Measurements from ENCODE around the gene LYRM2. TPM values are rescaled to one million over a fixed set of nuclear protein-coding genes. Genes with fewer than 3 reads are reported as not detected.

LYRM2 gene
- total RNA-seq, 4 donors from 2014 or later, result 12.5 to 17.3 (median 14.5) TPM

DNA sequence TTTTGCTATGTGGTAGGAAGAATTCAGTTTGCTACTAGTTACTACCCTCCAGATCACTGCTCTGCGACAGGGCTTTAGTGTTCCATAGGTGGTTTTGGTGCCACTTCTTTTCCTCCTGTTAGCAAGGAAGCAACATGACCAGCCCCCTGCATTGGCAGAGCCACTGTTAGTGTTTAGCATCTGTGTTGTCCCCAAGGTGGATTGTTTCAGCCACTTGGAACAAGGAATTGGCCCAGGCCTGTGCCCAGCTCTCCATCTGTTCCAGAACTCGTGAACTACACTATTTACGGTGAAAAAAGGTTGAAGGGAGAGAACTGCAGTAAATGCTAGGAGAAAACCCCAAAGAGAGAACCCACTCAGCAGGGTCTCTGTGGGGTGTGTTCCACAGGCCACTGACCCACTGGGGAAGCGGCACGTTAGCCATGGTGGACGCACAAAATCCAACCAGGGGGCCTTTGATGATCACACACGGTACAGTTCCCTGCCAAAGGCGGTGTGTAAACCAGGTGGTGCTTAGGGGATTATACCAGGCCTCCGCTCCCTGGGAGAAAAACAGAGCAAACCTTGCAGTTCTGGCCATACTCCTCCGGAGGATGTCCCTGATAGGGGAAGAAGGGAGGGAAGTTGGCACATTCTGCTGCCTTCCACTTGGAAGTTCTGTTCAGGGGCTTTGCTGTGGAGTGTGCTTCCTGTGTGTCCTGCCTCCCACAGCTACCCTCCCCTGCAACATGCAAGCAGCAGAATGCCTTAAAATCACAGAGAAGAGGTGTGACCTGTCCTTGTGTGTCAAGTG, 72.3 kb downstream of the LYRM2 start:
- DNase-seq (ENCODE audit: low spot score in 2 of 2), result no peak
- TF ChIP-seq, protein P1, sequence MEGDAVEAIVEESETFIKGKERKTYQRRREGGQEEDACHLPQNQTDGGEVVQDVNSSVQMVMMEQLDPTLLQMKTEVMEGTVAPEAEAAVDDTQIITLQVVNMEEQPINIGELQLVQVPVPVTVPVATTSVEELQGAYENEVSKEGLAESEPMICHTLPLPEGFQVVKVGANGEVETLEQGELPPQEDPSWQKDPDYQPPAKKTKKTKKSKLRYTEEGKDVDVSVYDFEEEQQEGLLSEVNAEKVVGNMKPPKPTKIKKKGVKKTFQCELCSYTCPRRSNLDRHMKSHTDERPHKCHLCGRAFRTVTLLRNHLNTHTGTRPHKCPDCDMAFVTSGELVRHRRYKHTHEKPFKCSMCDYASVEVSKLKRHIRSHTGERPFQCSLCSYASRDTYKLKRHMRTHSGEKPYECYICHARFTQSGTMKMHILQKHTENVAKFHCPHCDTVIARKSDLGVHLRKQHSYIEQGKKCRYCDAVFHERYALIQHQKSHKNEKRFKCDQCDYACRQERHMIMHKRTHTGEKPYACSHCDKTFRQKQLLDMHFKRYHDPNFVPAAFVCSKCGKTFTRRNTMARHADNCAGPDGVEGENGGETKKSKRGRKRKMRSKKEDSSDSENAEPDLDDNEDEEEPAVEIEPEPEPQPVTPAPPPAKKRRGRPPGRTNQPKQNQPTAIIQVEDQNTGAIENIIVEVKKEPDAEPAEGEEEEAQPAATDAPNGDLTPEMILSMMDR (IDR thresholded peaks at IDR 0.05), result no peak
- TF ChIP-seq POLR2A (IDR thresholded peaks at IDR 0.05), result no peak
- no peak overlapping the region for H3K4me3 ChIP-seq (ENCODE audit: low read depth, poor library complexity, severe bottlenecking)
- intact Hi-C loops (cut with DNase I; ENCODE audit: low total_unique reads), result no loop called here
- WGBS, 2 donors, result 90 to 95% methylated on average over 10 of the region's 10 CpGs

GRCh38 chr6:89564752-89565427, 73.7 kb downstream of the LYRM2 start:
- intact Hi-C loops (cut with DNase I; ENCODE audit: low total_unique reads), result no loop called here
- H3K4me3 ChIP-seq (ENCODE audit: low read depth, poor library complexity, severe bottlenecking), result no peak overlapping the region
- no peak for TF ChIP-seq POLR2A (IDR thresholded peaks at IDR 0.05)
- TF ChIP-seq, protein P1 (IDR thresholded peaks at IDR 0.05), result no peak
- WGBS, 2 donors, result 68 to 74% methylated on average over 8 of the region's 8 CpGs
- DNase-seq (ENCODE audit: low spot score in 2 of 2), result peak in 1 of 2 donors; percentile 20

- no peak for TF ChIP-seq POLR2A (IDR thresholded peaks at IDR 0.05)
- TF ChIP-seq, protein P1 (IDR thresholded peaks at IDR 0.05), result no peak
- no peak overlapping the region for H3K4me3 ChIP-seq (ENCODE audit: low read depth, poor library complexity, severe bottlenecking)
- intact Hi-C loops (cut with DNase I; ENCODE audit: low total_unique reads), result no loop called here
- no peak for DNase-seq (ENCODE audit: low spot score in 2 of 2)
- 88 to 100% methylated on average over 1 of the region's 1 CpG for WGBS, 2 donors
Measured at GRCh38 chr6:89563866-89564265, 74.7 kb downstream of the LYRM2 start.

GRCh38 chr6:89562093-89562973, 76.2 kb downstream of the LYRM2 start:
- DNase-seq (ENCODE audit: low spot score in 2 of 2), result no peak
- no peak for TF ChIP-seq POLR2A (IDR thresholded peaks at IDR 0.05)
- TF ChIP-seq, protein P1 (IDR thresholded peaks at IDR 0.05), result no peak
- intact Hi-C loops (cut with DNase I; ENCODE audit: low total_unique reads), result no loop called here
- H3K4me3 ChIP-seq (ENCODE audit: low read depth, poor library complexity, severe bottlenecking), result no peak overlapping the region
- WGBS, 2 donors, result 50 to 58% methylated on average over 21 of the region's 21 CpGs

GRCh38 chr6:89559487-89559886, 79.1 kb downstream of the LYRM2 start:
- intact Hi-C loops (cut with DNase I; ENCODE audit: low total_unique reads), result no loop called here
- TF ChIP-seq POLR2A (IDR thresholded peaks at IDR 0.05), result no peak
- TF ChIP-seq, protein P1 (IDR thresholded peaks at IDR 0.05), result no peak
- WGBS, 2 donors, result 90 to 96% methylated on average over 1 of the region's 1 CpG
- no peak overlapping the region for H3K4me3 ChIP-seq (ENCODE audit: low read depth, poor library complexity, severe bottlenecking)
- no peak for DNase-seq (ENCODE audit: low spot score in 2 of 2)
